H9 (cell line): ENCODE data around the gene BEST2. TPM values are rescaled to one million over a fixed set of nuclear protein-coding genes. Genes with fewer than 3 reads are reported as not detected.

Experiments used
- DNase-seq: peaks from one replicate; pipeline ENCODE4 v3.0.0-alpha.2; 2017
- H2AFZ ChIP-seq: one replicate; pipeline ENCODE4 v1.6.1; 2013; ENCODE audit warnings: mild to moderate bottlenecking, low read length, control low read depth, moderate library complexity
- H2AK5ac ChIP-seq: 2 replicates; pipeline ENCODE4 v1.6.1; 2013; ENCODE audit warnings: low read length, control low read depth, mixed read lengths; ENCODE audit not compliant: insufficient read length
- H2BK120ac ChIP-seq: one replicate; pipeline ENCODE4 v1.6.1; 2013; ENCODE audit warnings: low read depth, mild to moderate bottlenecking, low read length, control low read depth, inconsistent platforms; ENCODE audit not compliant: poor library complexity, severe bottlenecking
- H2BK12ac ChIP-seq: 2 replicates; pipeline ENCODE4 v1.6.1; 2013; ENCODE audit warnings: low read length, control low read depth, mixed read lengths, low read depth; ENCODE audit not compliant: insufficient read length
- H2BK15ac ChIP-seq: 2 replicates; pipeline ENCODE4 v1.6.1; 2013; ENCODE audit warnings: low read depth, low read length, control low read depth
- H2BK20ac ChIP-seq: one replicate; pipeline ENCODE4 v1.6.1; 2013; ENCODE audit warnings: low read depth, mild to moderate bottlenecking, low read length, control low read depth, inconsistent platforms; ENCODE audit not compliant: poor library complexity, severe bottlenecking
- H2BK5ac ChIP-seq: 2 replicates; pipeline ENCODE4 v1.6.1; 2013; ENCODE audit warnings: low read length, control low read depth, mixed read lengths; ENCODE audit not compliant: insufficient read length
- H3K14ac ChIP-seq: 2 replicates; pipeline ENCODE4 v1.6.1; 2013; ENCODE audit warnings: low read length, control low read depth; ENCODE audit not compliant: insufficient read depth
- H3K18ac ChIP-seq: 2 replicates; pipeline ENCODE4 v1.6.1; 2013; ENCODE audit warnings: low read depth, mild to moderate bottlenecking, mixed read lengths, low read length, control low read depth; ENCODE audit not compliant: insufficient read length
- H3K23ac ChIP-seq: 2 replicates; pipeline ENCODE4 v1.6.1; 2013; ENCODE audit warnings: low read length, control low read depth, mixed read lengths, low read depth; ENCODE audit not compliant: insufficient read length
- H3K23me2 ChIP-seq: 2 replicates; pipeline ENCODE4 v1.6.1; 2013; ENCODE audit warnings: low read depth, mild to moderate bottlenecking, mixed read lengths, low read length, control low read depth; ENCODE audit not compliant: insufficient read length, poor library complexity, severe bottlenecking
- H3K27ac ChIP-seq: 2 replicates; pipeline ENCODE4 v1.5.1; 2013; ENCODE audit warnings: low read length, control low read depth, mixed read lengths, low read depth; ENCODE audit not compliant: insufficient read length
- H3K27me3 ChIP-seq: 2 replicates; pipeline ENCODE4 v1.6.1; 2013; ENCODE audit warnings: low read length, control low read depth, inconsistent platforms; ENCODE audit not compliant: insufficient read depth
- H3K4ac ChIP-seq: 2 replicates; pipeline ENCODE4 v1.6.1; 2013; ENCODE audit warnings: low read depth, mild to moderate bottlenecking, control low read depth, inconsistent platforms, low read length, moderate library complexity
- H3K4me1 ChIP-seq: 2 replicates; pipeline ENCODE4 v1.6.1; 2013; ENCODE audit warnings: low read length, control low read depth, inconsistent platforms; ENCODE audit not compliant: insufficient read depth
- H3K4me2 ChIP-seq: 2 replicates; pipeline ENCODE4 v1.6.1; 2013; ENCODE audit warnings: low read length, control low read depth, mixed read lengths; ENCODE audit not compliant: insufficient read length, insufficient read depth
- H3K56ac ChIP-seq: 2 replicates; pipeline ENCODE4 v1.6.1; 2013; ENCODE audit warnings: low read depth, mild to moderate bottlenecking, mixed read lengths, low read length, control low read depth; ENCODE audit not compliant: insufficient read length
- H3K79me1 ChIP-seq: 2 replicates; pipeline ENCODE4 v1.6.1; 2013; ENCODE audit warnings: low read depth, mild to moderate bottlenecking, moderate library complexity, low read length, control low read depth, inconsistent platforms; ENCODE audit not compliant: insufficient read depth, poor library complexity, severe bottlenecking
- H3K79me2 ChIP-seq: 2 replicates; pipeline ENCODE4 v1.6.1; 2013; ENCODE audit warnings: low read length, control low read depth, inconsistent platforms; ENCODE audit not compliant: insufficient read depth
- H3K9ac ChIP-seq: 2 replicates; pipeline ENCODE4 v1.6.1; 2013; ENCODE audit warnings: low read length, control low read depth, mixed read lengths; ENCODE audit not compliant: insufficient read length; ENCODE audit errors: extremely low read depth
- H3K9me3 ChIP-seq: one replicate; pipeline ENCODE4 v1.6.1; 2013; ENCODE audit warnings: low read depth, low read length, inconsistent platforms; ENCODE audit not compliant: control insufficient read depth
- H3T11ph ChIP-seq: one replicate; pipeline ENCODE4 v1.6.1; 2013; ENCODE audit warnings: mild to moderate bottlenecking, low read length, control low read depth, inconsistent platforms
- H4K20me1 ChIP-seq: one replicate; pipeline ENCODE4 v1.6.1; 2013; ENCODE audit not compliant: control insufficient read depth, insufficient read length, insufficient read depth
- H4K5ac ChIP-seq: 2 replicates; pipeline ENCODE4 v1.6.1; 2013; ENCODE audit warnings: low read depth, mild to moderate bottlenecking, mixed read lengths, low read length, control low read depth; ENCODE audit not compliant: insufficient read length
- H4K8ac ChIP-seq: replicated peaks from 2 replicates; pipeline ENCODE4 v1.6.1; 2013; ENCODE audit warnings: low read length, control low read depth, mixed read lengths, low read depth; ENCODE audit not compliant: insufficient read length
- H4K91ac ChIP-seq: 2 replicates; pipeline ENCODE4 v1.6.1; 2013; ENCODE audit warnings: low read depth, mild to moderate bottlenecking, moderate library complexity, mixed read lengths, low read length, control low read depth; ENCODE audit not compliant: insufficient read length
- H3K27ac Mint-ChIP-seq, 3 experiments: 2 replicates in 2 of 3; 3 replicates in 1 of 3; pipeline ENCODE4 v1.8.0; 2020 to 2021; ENCODE audit warnings: mixed read lengths in 3 of 3, mild to moderate bottlenecking in 1 of 3, moderate library complexity in 1 of 3
- H3K27me3 Mint-ChIP-seq: 2 replicates; pipeline ENCODE4 v1.8.0; 2021; ENCODE audit warnings: low read depth, mild to moderate bottlenecking, moderate library complexity, mixed read lengths
- H3K36me3 Mint-ChIP-seq, 3 experiments: 2 replicates in 2 of 3; 3 replicates in 1 of 3; pipeline ENCODE4 v1.8.0; 2020 to 2021; ENCODE audit warnings: low read depth in 3 of 3, mixed read lengths in 3 of 3; ENCODE audit not compliant: insufficient read depth in 1 of 3
- H3K4me1 Mint-ChIP-seq, 2 experiments: 2 replicates each; pipeline ENCODE4 v1.8.0; 2020; ENCODE audit warnings: mixed read lengths in 2 of 2
- H3K4me3 Mint-ChIP-seq, 2 experiments: 2 replicates in 1 of 2; 3 replicates in 1 of 2; pipeline ENCODE4 v1.8.0; 2020 to 2021; ENCODE audit warnings: mild to moderate bottlenecking in 2 of 2, mixed read lengths in 2 of 2, moderate library complexity in 1 of 2
- H3K9me3 Mint-ChIP-seq, 2 experiments: 2 replicates in 1 of 2; 3 replicates in 1 of 2; pipeline ENCODE4 v1.8.0; 2020; ENCODE audit warnings: mild to moderate bottlenecking in 2 of 2, mixed read lengths in 2 of 2, moderate library complexity in 1 of 2
- WGBS: extraction: QIAGEN DNeasy Blood & Tissue Kit; methylation state at CpG from one replicate; pipeline ENCODE4 v1.1.7; 2013; ENCODE audit warnings: missing lambda C conversion rate, low lambda C conversion rate, mixed read lengths; ENCODE audit not compliant: insufficient read length; ENCODE audit errors: extremely low coverage; 5-methylcytosine and 5-hydroxymethylcytosine counted together
- total RNA-seq: library from RNA; stranded (reverse); gene quantifications from 2 replicates; pipeline ENCODE4 v1.2.1, GENCODE V29; 2021
- TF ChIP-seq, protein P1 (sequence below): fragments of 200-600 bp; sonication (generic); conservative IDR thresholded peaks from 3 replicates; pipeline ENCODE4 v1.8.0; 2021; ENCODE audit warnings: antibody characterized with exemption, mild to moderate bottlenecking

BEST2 gene
- total RNA-seq, 1 experiment from 2014 or later = 1.6 TPM

DNA sequence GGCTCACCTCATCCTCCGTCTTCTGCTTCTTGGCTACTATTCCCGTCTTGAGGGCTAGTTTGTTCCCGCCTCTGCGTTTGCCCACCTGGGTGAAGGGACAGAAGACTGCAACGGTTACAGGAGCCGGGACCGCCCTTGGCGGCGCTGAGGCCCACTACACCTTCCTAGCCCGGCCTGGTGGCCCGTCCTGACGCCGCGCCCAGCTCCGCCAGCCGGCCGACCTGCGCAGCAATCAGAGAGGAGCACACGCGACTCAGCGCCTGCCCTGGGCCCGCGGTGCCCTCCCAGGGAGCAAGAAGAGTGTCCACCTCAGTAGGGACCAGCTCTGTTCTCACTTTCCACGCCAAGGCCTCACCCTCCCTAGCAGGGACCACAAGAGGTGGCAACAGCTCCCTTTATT, 20.3 kb upstream of the BEST2 start:
- H4K5ac ChIP-seq = no peak overlapping the region
- no peak overlapping the region for H3K56ac ChIP-seq
- H3K9me3 Mint-ChIP-seq = no peaks in the 10 kb centered on the region
- no peak overlapping the region for H3K27ac Mint-ChIP-seq
- H3T11ph ChIP-seq = no peak overlapping the region
- H3K4me2 ChIP-seq = no peak overlapping the region
- no peak overlapping the region for H3K23ac ChIP-seq
- no peak overlapping the region for H2AFZ ChIP-seq
- H3K79me1 ChIP-seq = peaks cover 3% of the 10 kb centered on the region
- no peak for DNase-seq
- H3K27me3 ChIP-seq = no peaks in the 10 kb centered on the region
- H2BK15ac ChIP-seq = no peak overlapping the region
- H2BK5ac ChIP-seq = no peak overlapping the region
- no peaks in the 10 kb centered on the region for H3K4me1 ChIP-seq
- TF ChIP-seq, protein P1, sequence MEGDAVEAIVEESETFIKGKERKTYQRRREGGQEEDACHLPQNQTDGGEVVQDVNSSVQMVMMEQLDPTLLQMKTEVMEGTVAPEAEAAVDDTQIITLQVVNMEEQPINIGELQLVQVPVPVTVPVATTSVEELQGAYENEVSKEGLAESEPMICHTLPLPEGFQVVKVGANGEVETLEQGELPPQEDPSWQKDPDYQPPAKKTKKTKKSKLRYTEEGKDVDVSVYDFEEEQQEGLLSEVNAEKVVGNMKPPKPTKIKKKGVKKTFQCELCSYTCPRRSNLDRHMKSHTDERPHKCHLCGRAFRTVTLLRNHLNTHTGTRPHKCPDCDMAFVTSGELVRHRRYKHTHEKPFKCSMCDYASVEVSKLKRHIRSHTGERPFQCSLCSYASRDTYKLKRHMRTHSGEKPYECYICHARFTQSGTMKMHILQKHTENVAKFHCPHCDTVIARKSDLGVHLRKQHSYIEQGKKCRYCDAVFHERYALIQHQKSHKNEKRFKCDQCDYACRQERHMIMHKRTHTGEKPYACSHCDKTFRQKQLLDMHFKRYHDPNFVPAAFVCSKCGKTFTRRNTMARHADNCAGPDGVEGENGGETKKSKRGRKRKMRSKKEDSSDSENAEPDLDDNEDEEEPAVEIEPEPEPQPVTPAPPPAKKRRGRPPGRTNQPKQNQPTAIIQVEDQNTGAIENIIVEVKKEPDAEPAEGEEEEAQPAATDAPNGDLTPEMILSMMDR = no peak
- no peaks in the 10 kb centered on the region for H4K20me1 ChIP-seq
- H3K27me3 Mint-ChIP-seq = peaks cover 2% of the 10 kb centered on the region
- H2BK12ac ChIP-seq = no peak overlapping the region
- peaks cover 19% of the 10 kb centered on the region for H3K79me2 ChIP-seq
- H3K14ac ChIP-seq = no peak overlapping the region
- no CpG with 5 or more reads among the region's 24 CpGs for WGBS
- peaks cover 6% of the 10 kb centered on the region for H3K23me2 ChIP-seq
- no peak overlapping the region for H3K4me3 Mint-ChIP-seq
- no peak overlapping the region for H2AK5ac ChIP-seq
- H4K8ac ChIP-seq = no peak overlapping the region
- H4K91ac ChIP-seq = no peak overlapping the region
- H3K9me3 ChIP-seq = no peaks in the 10 kb centered on the region
- peaks cover 23 to 46% (median 30%) of the 10 kb centered on the region in 3 experiments for H3K36me3 Mint-ChIP-seq
- no peak overlapping the region for H3K27ac ChIP-seq
- H3K9ac ChIP-seq = no peak overlapping the region
- no peak overlapping the region for H3K4ac ChIP-seq
- H2BK20ac ChIP-seq = no peak overlapping the region
- H3K18ac ChIP-seq = no peak overlapping the region
- no peak overlapping the region for H2BK120ac ChIP-seq
- peaks cover 12 to 24% of the 10 kb centered on the region in 2 experiments for H3K4me1 Mint-ChIP-seq
